ENCODE measurements around the gene RGL2. TPM values are rescaled to one million over a fixed set of nuclear protein-coding genes. Genes with fewer than 3 reads are reported as not detected.

The RGL2 gene
- total and polyA plus RNA-seq, 2 of the 4 experiments (the other 2 are of a cell fraction) = 4.1 to 26.9 TPM

GRCh38 chr6:33344701-33345697, 46.3 kb upstream of the RGL2 start (continued):
- TF ChIP-seq RFX5 (IDR thresholded peaks at IDR 0.05; ENCODE audit: low read depth, low read length) (no peak), POLR2A (IDR thresholded peaks at IDR 0.05; ENCODE audit: low read depth, low read length) (no peak), MAFK (IDR thresholded peaks at IDR 0.05; ENCODE audit: low read depth, low read length) (no peak), RAD21 (IDR thresholded peaks at IDR 0.05; ENCODE audit: low read length) (peak; percentile 53)

DNA sequence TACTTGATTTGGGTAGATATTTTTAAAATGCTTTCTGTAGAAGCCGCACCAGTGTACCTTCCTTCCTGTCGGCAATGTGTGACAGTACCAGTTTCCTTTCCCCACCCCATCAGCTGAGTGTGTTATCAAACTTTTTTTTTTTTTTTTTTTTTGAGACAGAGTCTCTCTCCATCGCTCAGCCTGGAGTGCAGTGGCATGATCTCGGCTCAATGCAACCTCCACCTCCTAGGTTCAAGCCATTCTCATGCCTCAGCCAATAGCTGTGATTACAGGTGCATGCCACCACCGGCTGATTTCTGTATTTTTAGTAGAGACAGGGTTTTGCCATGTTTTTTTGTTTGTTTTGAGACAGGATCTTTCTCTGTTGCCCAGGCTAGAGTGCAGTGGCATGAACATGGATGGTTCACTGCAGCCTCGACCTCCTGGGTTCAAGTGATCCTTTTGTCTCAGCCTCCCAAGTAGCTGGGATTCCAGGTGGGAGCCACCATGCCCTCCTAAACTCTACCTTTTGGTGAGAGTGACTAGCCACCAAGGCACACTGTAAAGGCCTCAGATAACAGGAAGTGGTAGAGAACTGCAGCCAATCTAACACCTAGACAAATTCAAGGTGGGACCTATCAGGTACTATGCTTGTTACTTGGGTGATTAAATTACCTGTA, 45.3 kb upstream of the RGL2 start:
- H2BK120ac ChIP-seq (ENCODE audit: low read depth, low read length) = no peak overlapping the region
- dilution Hi-C loops (cut with HindIII; ENCODE audit: low sequenced_read_pairs, unreplicated experiment) = no loop called here
- H2BK5ac ChIP-seq (ENCODE audit: low read depth, low read length, poor library complexity, severe bottlenecking) = no peak overlapping the region
- no CpG with 5 or more reads among the region's 6 CpGs for WGBS, 2 experiments (ENCODE audit: extremely low coverage in 2 of 2, insufficient read length in 1 of 2)
- ChIA-PET POLR2A (ENCODE audit: unreplicated experiment) (no interaction called here), CTCF (interaction anchor here (0.6 kb wide), 1 partner anchor 17 kb away, joined by 7 read pairs; no protein-coding TSS in a partner anchor)
- no peak overlapping the region for H4K91ac ChIP-seq (ENCODE audit: insufficient read depth, low read depth, low read length)
- H3K23ac ChIP-seq (ENCODE audit: low read depth, low read length) = no peak overlapping the region
- no peaks in the 10 kb centered on the region for H3K9me3 ChIP-seq (ENCODE audit: control insufficient read depth, insufficient read depth, low read length)
- no peak overlapping the region for H3K27ac ChIP-seq (ENCODE audit: insufficient read depth, low read length)
- H3K18ac ChIP-seq (ENCODE audit: low read depth, low read length) = no peak overlapping the region
- no peak overlapping the region for H3K14ac ChIP-seq (replicated peaks; ENCODE audit: low read depth, low read length)
- no peak overlapping the region for H3K4me3 ChIP-seq (ENCODE audit: insufficient read depth, low read depth, low read length)
- H4K8ac ChIP-seq (ENCODE audit: low read depth in 2 of 2, low read length in 2 of 2) = no peak overlapping the region
- H3K56ac ChIP-seq (ENCODE audit: extremely low read depth, insufficient read depth, low read length) = no peak overlapping the region
- BruUV-seq (replicated peaks) = no TSS peak
- H4K5ac ChIP-seq (ENCODE audit: low read depth, low read length) = no peak overlapping the region
- H3K4me1 ChIP-seq (ENCODE audit: control insufficient read depth, insufficient read depth, low read length) = peaks cover 2% of the 10 kb centered on the region; the same call in 1 of the 2 replicates
- DNase-seq (no peak), ATAC-seq (ENCODE audit: low read depth) (no peak)
- no peak overlapping the region for H3K4ac ChIP-seq (ENCODE audit: low read depth, low read length)
- no peak overlapping the region for H3K9ac ChIP-seq (ENCODE audit: low read depth, low read length)
- H3K36me3 ChIP-seq (ENCODE audit: control insufficient read depth, insufficient read depth, low read length) = no peaks in the 10 kb centered on the region
- peaks cover 2% of the 10 kb centered on the region; the same call in 1 of the 2 replicates for H3K27me3 ChIP-seq (ENCODE audit: control insufficient read depth, insufficient read depth, low read length)
- no peak overlapping the region for H2BK15ac ChIP-seq (ENCODE audit: low read depth, low read length)
- no peaks in the 10 kb centered on the region for H3K9me1 ChIP-seq (ENCODE audit: insufficient read depth, low read length)
- no peak overlapping the region for H2AK9ac ChIP-seq (replicated peaks; ENCODE audit: low read depth, low read length, poor library complexity)
- no peak overlapping the region for H2AK5ac ChIP-seq (ENCODE audit: low read depth, low read length)
- no peak overlapping the region for H2AFZ ChIP-seq (replicated peaks; ENCODE audit: low read length, poor library complexity)
- H3K79me1 ChIP-seq (ENCODE audit: low read depth in 1 of 2, low read length in 2 of 2) = no peaks in the 10 kb centered on the region
- H2BK20ac ChIP-seq (ENCODE audit: low read depth, low read length) = no peak overlapping the region
- H4K20me1 ChIP-seq (ENCODE audit: insufficient read depth, low read length) = no peaks in the 10 kb centered on the region
- intact Hi-C loops (cut with micrococcal nuclease) = no loop called here
- H3K4me2 ChIP-seq (ENCODE audit: low read depth, low read length) = no peak overlapping the region
- in situ Hi-C loops (cut with MboI; ENCODE audit: low sequenced_read_pairs) = no loop called here
- no peak for TF ChIP-seq BHLHE40 (IDR thresholded peaks at IDR 0.05; ENCODE audit: low read depth, low read length)
- TF ChIP-seq SMC3 (IDR thresholded peaks at IDR 0.05; ENCODE audit: low read depth, low read length) = no peak
- no peak for TF ChIP-seq USF2 (IDR thresholded peaks at IDR 0.05; ENCODE audit: low read depth, low read length)
- TF ChIP-seq MAZ (IDR thresholded peaks at IDR 0.05; ENCODE audit: borderline replicate concordance, low read depth, low read length) = no peak
- no peak for TF ChIP-seq RFX5 (IDR thresholded peaks at IDR 0.05; ENCODE audit: low read depth, low read length)
- no peak for TF ChIP-seq FOS (IDR thresholded peaks at IDR 0.05; ENCODE audit: low read depth, low read length)
- TF ChIP-seq CEBPB (IDR thresholded peaks at IDR 0.05; ENCODE audit: low read depth, low read length) = no peak
- TF ChIP-seq, protein P1, sequence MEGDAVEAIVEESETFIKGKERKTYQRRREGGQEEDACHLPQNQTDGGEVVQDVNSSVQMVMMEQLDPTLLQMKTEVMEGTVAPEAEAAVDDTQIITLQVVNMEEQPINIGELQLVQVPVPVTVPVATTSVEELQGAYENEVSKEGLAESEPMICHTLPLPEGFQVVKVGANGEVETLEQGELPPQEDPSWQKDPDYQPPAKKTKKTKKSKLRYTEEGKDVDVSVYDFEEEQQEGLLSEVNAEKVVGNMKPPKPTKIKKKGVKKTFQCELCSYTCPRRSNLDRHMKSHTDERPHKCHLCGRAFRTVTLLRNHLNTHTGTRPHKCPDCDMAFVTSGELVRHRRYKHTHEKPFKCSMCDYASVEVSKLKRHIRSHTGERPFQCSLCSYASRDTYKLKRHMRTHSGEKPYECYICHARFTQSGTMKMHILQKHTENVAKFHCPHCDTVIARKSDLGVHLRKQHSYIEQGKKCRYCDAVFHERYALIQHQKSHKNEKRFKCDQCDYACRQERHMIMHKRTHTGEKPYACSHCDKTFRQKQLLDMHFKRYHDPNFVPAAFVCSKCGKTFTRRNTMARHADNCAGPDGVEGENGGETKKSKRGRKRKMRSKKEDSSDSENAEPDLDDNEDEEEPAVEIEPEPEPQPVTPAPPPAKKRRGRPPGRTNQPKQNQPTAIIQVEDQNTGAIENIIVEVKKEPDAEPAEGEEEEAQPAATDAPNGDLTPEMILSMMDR (conservative IDR thresholded peaks at IDR 0.05; ENCODE audit: low read depth, low read length) = no peak
- TF ChIP-seq MXI1 (IDR thresholded peaks at IDR 0.05; ENCODE audit: borderline replicate concordance, low read depth, low read length) = no peak
- no peak for TF ChIP-seq CHD1 (IDR thresholded peaks at IDR 0.05; ENCODE audit: low read depth, low read length)

Data from IMR-90 (cell line).